Astrocyte (in vitro differentiated cells and primary cell): ENCODE results near the gene FBXW7.

ENCODE experiments used
- CTCF ChIP-seq: IDR thresholded peaks from 2 replicates; pipeline ENCODE4 v1.5.1; 2011; ENCODE audit warnings: low read depth, mild to moderate bottlenecking, inconsistent platforms, low read length, moderate library complexity; ENCODE audit not compliant: insufficient read depth
- EZH2 ChIP-seq: IDR thresholded peaks from 2 replicates; pipeline ENCODE4 v1.6.1; 2012; ENCODE audit warnings: mild to moderate bottlenecking, low read length, inconsistent platforms; ENCODE audit not compliant: insufficient read depth

GRCh38 chr4:152310257-152310656 is 225.6 kb downstream of the FBXW7 start:
- no peak for TF ChIP-seq CTCF
- TF ChIP-seq EZH2, result no peak
